Measurements from ENCODE around the gene HAP1.

Gene HAP1

DNA sequence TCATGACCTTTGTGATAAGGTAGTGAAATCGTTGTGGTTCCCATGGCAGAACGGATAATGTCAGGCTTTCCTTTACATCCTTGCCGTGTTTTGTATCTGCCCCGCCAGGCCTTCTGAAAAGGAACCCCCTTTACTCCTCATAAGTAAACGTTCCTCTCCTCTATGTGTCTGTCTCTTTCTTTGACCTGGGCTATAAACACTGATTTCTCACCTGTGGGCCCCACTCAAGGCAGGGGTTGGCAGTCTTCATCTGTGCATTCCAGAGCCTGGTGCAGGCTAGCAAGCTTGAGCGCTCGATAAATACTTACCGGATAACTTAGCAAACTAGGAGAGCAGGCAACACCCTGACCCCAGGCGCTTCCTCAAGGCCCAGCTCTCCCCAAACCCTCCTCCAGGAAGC lies 7.3 kb upstream of the HAP1 start:
- H3K27ac ChIP-seq = no peak overlapping the region
- H3K9me3 ChIP-seq (ENCODE audit: severe bottlenecking) = no peaks in the 10 kb centered on the region
- H3K36me3 ChIP-seq = no peaks in the 10 kb centered on the region
- no peaks in the 10 kb centered on the region for H3K27me3 ChIP-seq (ENCODE audit: insufficient read depth, low read depth, severe bottlenecking)
- no peak for TF ChIP-seq CTCF (IDR thresholded peaks at IDR 0.05; ENCODE audit: low read depth, low read length)
- DNase-seq = no peak
- H3K4me3 ChIP-seq (ENCODE audit: low read depth, low read length) = no peak overlapping the region

GRCh38 chr17:41740506-41740905 lies 6.1 kb upstream of the HAP1 start:
- Histone ChIP-seq H3K4me3 (ENCODE audit: low read depth, low read length) (no peak overlapping the region), H3K27me3 (ENCODE audit: insufficient read depth, low read depth, severe bottlenecking) (peaks cover 5% of the 10 kb centered on the region), H3K36me3 (no peaks in the 10 kb centered on the region), H3K27ac (no peak overlapping the region), H3K9me3 (ENCODE audit: severe bottlenecking) (no peaks in the 10 kb centered on the region)
- DNase-seq = no peak
- TF ChIP-seq CTCF (IDR thresholded peaks at IDR 0.05; ENCODE audit: low read depth, low read length) = no peak

DNA sequence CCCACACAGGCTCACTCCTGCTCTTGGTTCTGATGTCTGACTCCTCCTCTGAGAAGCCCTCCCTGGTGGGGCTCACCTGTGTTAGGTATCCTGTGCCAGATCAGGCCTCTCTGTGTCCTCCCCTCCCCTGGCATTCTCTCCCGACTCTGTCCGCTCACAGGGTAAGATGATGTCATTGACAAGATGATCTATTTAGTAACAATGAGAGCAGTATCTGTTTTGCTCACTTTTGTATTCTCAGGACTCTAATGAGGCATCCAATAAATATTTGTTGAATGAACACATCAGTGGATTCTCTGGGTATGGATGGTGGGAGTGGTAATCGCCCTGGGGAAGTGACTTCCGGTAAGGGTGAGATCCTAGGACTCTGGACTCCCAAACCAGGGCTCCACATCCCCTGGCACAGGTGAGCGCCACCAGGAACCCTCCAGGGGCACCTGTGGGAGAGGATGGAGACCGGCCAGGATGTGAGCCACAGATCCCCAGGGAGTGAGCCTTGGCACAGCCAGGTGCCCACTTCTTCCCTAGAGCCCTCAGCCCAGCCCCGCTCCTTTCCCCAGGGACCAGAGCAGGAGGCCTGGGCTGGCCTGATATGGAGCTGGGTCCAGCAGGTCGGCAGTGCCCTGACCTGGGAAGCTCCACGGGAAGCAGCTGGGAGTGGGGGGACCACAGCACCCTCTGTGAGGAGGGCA lies 5.4 kb upstream of the HAP1 start:
- no peaks in the 10 kb centered on the region for H3K36me3 ChIP-seq
- H3K27me3 ChIP-seq (ENCODE audit: insufficient read depth, low read depth, severe bottlenecking) = peaks cover 12% of the 10 kb centered on the region
- H3K4me3 ChIP-seq (ENCODE audit: low read depth, low read length) = no peak overlapping the region
- no peak overlapping the region for H3K27ac ChIP-seq
- no peak for TF ChIP-seq CTCF (IDR thresholded peaks at IDR 0.05; ENCODE audit: low read depth, low read length)
- H3K9me3 ChIP-seq (ENCODE audit: severe bottlenecking) = no peaks in the 10 kb centered on the region
- no peak for DNase-seq

DNA sequence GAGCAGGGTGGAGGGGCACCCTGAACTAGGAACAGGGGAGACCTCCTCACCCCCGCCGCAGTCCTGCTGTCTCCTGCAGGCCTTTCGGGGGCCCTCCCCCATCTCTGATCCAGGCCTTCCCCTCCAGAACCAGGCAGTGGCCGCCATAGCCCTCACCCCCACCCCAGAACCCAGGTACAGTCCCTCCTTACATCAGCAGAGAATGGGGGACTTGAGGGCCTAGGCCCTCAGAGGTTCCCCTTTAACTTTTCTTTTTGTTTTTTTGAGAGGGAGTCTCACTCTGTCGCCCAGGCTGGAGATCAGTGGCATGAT lies 4.3 kb upstream of the HAP1 start:
- Histone ChIP-seq H3K36me3 (no peaks in the 10 kb centered on the region), H3K27ac (peak overlapping the region; percentile 71), H3K9me3 (ENCODE audit: severe bottlenecking) (no peaks in the 10 kb centered on the region), H3K4me3 (ENCODE audit: low read depth, low read length) (no peak overlapping the region), H3K27me3 (ENCODE audit: insufficient read depth, low read depth, severe bottlenecking) (peaks cover 22% of the 10 kb centered on the region)
- DNase-seq = no peak
- TF ChIP-seq CTCF (IDR thresholded peaks at IDR 0.05; ENCODE audit: low read depth, low read length) = no peak

DNA sequence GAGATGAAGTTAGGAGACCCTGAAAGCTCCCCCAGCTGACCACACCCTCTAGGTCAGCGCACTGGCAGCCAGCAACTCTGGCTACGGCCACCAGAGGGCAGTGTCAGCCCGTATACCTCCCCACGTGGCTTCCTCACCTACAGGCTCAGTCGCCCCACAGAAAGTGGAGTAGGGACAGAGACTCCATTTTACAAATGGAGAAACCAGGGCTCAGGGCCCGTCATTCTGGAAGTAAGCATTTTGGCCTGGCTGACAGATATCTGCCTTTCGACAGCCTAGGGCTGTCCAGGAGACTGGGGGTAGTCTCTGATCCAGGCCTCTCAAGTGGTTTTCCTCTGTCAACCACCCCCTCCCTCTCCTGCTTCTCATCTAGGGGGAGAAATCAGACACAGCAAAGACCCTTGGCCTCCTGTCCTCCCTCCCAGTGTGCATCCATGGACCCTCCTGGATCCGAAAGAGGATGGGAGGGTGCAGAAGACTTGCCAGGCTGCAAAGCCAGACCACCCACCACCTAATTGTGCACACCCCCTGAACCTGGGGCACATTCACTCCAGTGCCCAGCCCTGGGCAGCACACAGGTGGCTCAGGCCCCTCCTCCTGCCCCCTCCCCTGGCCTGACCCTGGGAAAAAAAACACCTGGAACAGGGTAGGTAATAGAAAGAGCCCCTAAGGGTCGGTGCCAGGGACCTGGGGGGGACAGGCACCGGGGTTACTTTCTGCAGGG lies 3.8 kb upstream of the HAP1 start:
- Histone ChIP-seq H3K36me3 (no peaks in the 10 kb centered on the region), H3K27me3 (ENCODE audit: insufficient read depth, low read depth, severe bottlenecking) (peaks cover 25% of the 10 kb centered on the region), H3K4me3 (ENCODE audit: low read depth, low read length) (no peak overlapping the region), H3K27ac (peak overlapping the region; percentile 71), H3K9me3 (ENCODE audit: severe bottlenecking) (no peaks in the 10 kb centered on the region)
- peak; percentile 92 for DNase-seq
- peak; percentile 99 for TF ChIP-seq CTCF (IDR thresholded peaks at IDR 0.05; ENCODE audit: low read depth, low read length)

DNA sequence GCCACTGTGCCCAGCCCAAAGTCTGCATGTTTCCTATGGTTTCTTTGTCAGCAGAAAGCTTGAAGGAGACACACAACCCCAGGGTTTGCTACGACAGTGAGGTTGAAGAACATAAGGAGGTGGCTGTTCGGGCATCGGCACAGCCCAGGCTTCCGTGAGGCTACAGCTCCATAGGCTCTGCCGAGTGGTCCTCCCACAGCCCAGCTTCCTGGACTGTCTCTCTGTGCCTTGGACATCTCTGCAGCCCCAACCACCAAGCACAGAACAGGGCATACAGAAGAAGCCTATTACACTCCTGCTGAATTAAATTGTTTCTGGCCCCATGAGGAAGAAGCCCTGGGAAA lies 3.2 kb upstream of the HAP1 start:
- Histone ChIP-seq H3K9me3 (ENCODE audit: severe bottlenecking) (no peaks in the 10 kb centered on the region), H3K4me3 (ENCODE audit: low read depth, low read length) (no peak overlapping the region), H3K36me3 (no peaks in the 10 kb centered on the region), H3K27ac (no peak overlapping the region), H3K27me3 (ENCODE audit: insufficient read depth, low read depth, severe bottlenecking) (peaks cover 28% of the 10 kb centered on the region)
- no peak for DNase-seq
- TF ChIP-seq CTCF (IDR thresholded peaks at IDR 0.05; ENCODE audit: low read depth, low read length) = no peak
